Stimulated activated CD4-positive, alpha-beta T cell treated with anti-CD3 and anti-CD28 coated beads, Interleukin-2, amount 100 ng/mL, for 4 hours (primary cell): ENCODE data around the gene FCSK.
"Not testable (repeated sequence)": the region's sequence is repeated elsewhere in the genome, so short reads cannot be mapped to it uniquely, and the experiment has no call there.

ENCODE experiments used
- DNase-seq: peaks from one replicate; pipeline ENCODE4 v3.0.0-alpha.2; 2020; ENCODE audit warnings: low read depth

FCSK gene

GRCh38 chr16:70432356-70432722, 22.1 kb upstream of the FCSK start:
- no peak for DNase-seq

GRCh38 chr16:70432723-70433457, 21.5 kb upstream of the FCSK start:
- DNase-seq = no peak

GRCh38 chr16:70433458-70434103, 20.8 kb upstream of the FCSK start:
- no peak for DNase-seq

- no peak for DNase-seq
Observed at GRCh38 chr16:70434484-70435260, 19.7 kb upstream of the FCSK start.

- DNase-seq = no peak
Observed at GRCh38 chr16:70437017-70437581, 17.3 kb upstream of the FCSK start.

- DNase-seq = no peak
Observed at GRCh38 chr16:70437582-70438557, 16.5 kb upstream of the FCSK start.

GRCh38 chr16:70438585-70438968, 15.8 kb upstream of the FCSK start:
- DNase-seq = no peak

- DNase-seq = peak; percentile 92
Observed at GRCh38 chr16:70438969-70439862, 15.2 kb upstream of the FCSK start, which contains the start of gene ST3GAL2. Gene ST3GAL2, minus strand, starts transcription at chr16:70439100. Its CDS starts 40,570 bp downstream, at chr16:70398530.

GRCh38 chr16:70440009-70440692, 14.2 kb upstream of the FCSK start:
- no peak for DNase-seq

- DNase-seq = no peak
Observed at GRCh38 chr16:70441406-70441990, 12.9 kb upstream of the FCSK start.

- DNase-seq = no peak
Observed at GRCh38 chr16:70442344-70442743, 12.1 kb upstream of the FCSK start.

- DNase-seq = no peak
Observed at GRCh38 chr16:70444249-70445063, 9.9 kb upstream of the FCSK start.

GRCh38 chr16:70448075-70448474, 6.3 kb upstream of the FCSK start:
- DNase-seq = no peak

- DNase-seq = not testable (repeated sequence)
Observed at GRCh38 chr16:70450142-70451003, 4.0 kb upstream of the FCSK start.

GRCh38 chr16:70451004-70451340, 3.4 kb upstream of the FCSK start:
- not testable (repeated sequence) for DNase-seq

- no peak for DNase-seq
Observed at GRCh38 chr16:70453117-70453891, 1.1 kb upstream of the FCSK start.

GRCh38 chr16:70453892-70454221, 538 bp upstream of the FCSK start:
- DNase-seq = no peak
